ENCODE measurements around the gene DAO.

DAO gene

GRCh38 chr12:108852674-108853309 lies 27.1 kb upstream of the DAO start:
- WGBS (ENCODE audit: extremely low coverage, insufficient coverage, low lambda C conversion rate) = no CpG with 5 or more reads among the region's 16 CpGs
- Histone ChIP-seq H3K79me2 (ENCODE audit: control insufficient read depth, insufficient read depth, low read length) (peaks cover 15% of the 10 kb centered on the region), H3K27ac (ENCODE audit: low read depth, low read length) (no peak overlapping the region), H3K27me3 (ENCODE audit: insufficient read depth, low read length, poor library complexity) (no peaks in the 10 kb centered on the region), H3K36me3 (ENCODE audit: control insufficient read depth, insufficient read depth, low read length) (peaks cover 2% of the 10 kb centered on the region), H2BK5ac (ENCODE audit: low read length) (no peak overlapping the region), H3K4me1 (ENCODE audit: control insufficient read depth, low read depth, low read length) (peaks cover 3% of the 10 kb centered on the region), H4K8ac (ENCODE audit: low read depth, low read length) (no peak overlapping the region), H3K79me1 (ENCODE audit: low read length) (peaks cover 18% of the 10 kb centered on the region), H2BK15ac (replicated peaks; ENCODE audit: low read depth) (no peak overlapping the region), H3K4ac (ENCODE audit: low read depth, low read length) (no peak overlapping the region), H2BK120ac (ENCODE audit: low read depth, low read length) (no peak overlapping the region), H3K9ac (ENCODE audit: low read length) (no peak overlapping the region), H3K23ac (ENCODE audit: low read length) (no peak overlapping the region), H2AK5ac (ENCODE audit: low read length) (no peak overlapping the region), H4K5ac (ENCODE audit: low read length) (no peak overlapping the region), H3K18ac (ENCODE audit: low read length) (no peak overlapping the region), H3K56ac (ENCODE audit: low read length) (peak overlapping the region; percentile 30), H3K4me3 (ENCODE audit: low read length) (no peak overlapping the region), H3K4me2 (ENCODE audit: low read length) (no peak overlapping the region)
- DNase-seq = no peak

DNA sequence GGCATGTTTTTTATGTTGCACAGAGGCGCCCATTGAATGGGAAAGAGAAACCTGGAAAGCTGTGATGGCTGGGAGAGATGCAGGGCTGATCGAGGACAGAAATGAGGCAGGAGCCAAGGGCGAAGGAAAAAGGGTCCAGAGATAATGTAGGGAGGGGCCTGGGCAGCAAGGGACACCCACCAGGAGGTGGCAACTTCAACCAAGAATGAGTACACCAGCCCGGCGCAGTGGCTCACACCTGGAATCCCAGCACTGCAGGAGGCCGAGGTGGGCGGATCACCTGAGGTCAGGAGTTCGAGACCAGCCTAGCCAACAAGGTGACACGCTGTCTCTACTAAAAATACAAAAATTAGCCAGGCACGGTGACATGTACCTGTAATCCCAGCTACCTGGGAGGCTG lies 26.5 kb upstream of the DAO start:
- Histone ChIP-seq H3K36me3 (ENCODE audit: control insufficient read depth, insufficient read depth, low read length) (no peaks in the 10 kb centered on the region), H3K4ac (ENCODE audit: low read depth, low read length) (no peak overlapping the region)
- whole genome bisulfite sequencing (ENCODE audit: extremely low coverage, insufficient coverage, low lambda C conversion rate) = no CpG with 5 or more reads among the region's 10 CpGs

DNA sequence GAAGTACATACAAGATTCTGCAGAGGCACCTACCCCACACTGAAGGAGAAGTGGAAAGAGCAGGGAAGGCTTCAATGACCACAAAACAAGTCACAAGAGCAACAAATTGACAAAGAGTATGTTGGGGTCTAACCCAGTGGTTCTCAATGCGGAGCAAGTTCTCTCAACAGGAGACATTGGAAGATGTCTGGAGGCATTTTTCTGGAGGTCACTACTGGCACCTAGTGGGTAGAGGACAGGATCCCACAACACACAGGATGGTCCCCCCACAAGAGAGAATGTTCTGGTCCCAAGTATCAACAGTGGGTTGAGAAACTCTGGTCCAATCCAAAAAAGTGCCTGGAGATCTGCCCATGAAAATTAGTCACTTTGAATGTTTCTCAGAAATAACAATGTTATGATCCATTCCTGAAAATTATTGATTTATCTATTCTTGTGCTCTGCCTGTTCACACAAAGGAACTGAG lies 25.9 kb upstream of the DAO start:
- no peak overlapping the region for H3K9ac ChIP-seq (ENCODE audit: low read length)
- no peak overlapping the region for H3K4ac ChIP-seq (ENCODE audit: low read depth, low read length)
- H3K79me2 ChIP-seq (ENCODE audit: control insufficient read depth, insufficient read depth, low read length) = peaks cover 15% of the 10 kb centered on the region
- no peak overlapping the region for H2AK5ac ChIP-seq (ENCODE audit: low read length)
- H2BK5ac ChIP-seq (ENCODE audit: low read length) = no peak overlapping the region
- H4K5ac ChIP-seq (ENCODE audit: low read length) = no peak overlapping the region
- H3K27ac ChIP-seq (ENCODE audit: low read depth, low read length) = no peak overlapping the region
- no peak overlapping the region for H3K23ac ChIP-seq (ENCODE audit: low read length)
- no peak overlapping the region for H4K8ac ChIP-seq (ENCODE audit: low read depth, low read length)
- no peak overlapping the region for H3K18ac ChIP-seq (ENCODE audit: low read length)
- no CpG with 5 or more reads among the region's 1 CpG for WGBS (ENCODE audit: extremely low coverage, insufficient coverage, low lambda C conversion rate)
- H3K4me1 ChIP-seq (ENCODE audit: control insufficient read depth, low read depth, low read length) = peaks cover 5% of the 10 kb centered on the region
- no peaks in the 10 kb centered on the region for H3K36me3 ChIP-seq (ENCODE audit: control insufficient read depth, insufficient read depth, low read length)
- H2BK15ac ChIP-seq (replicated peaks; ENCODE audit: low read depth) = no peak overlapping the region
- no peaks in the 10 kb centered on the region for H3K27me3 ChIP-seq (ENCODE audit: insufficient read depth, low read length, poor library complexity)
- H3K4me3 ChIP-seq (ENCODE audit: low read length) = no peak overlapping the region
- H2BK120ac ChIP-seq (ENCODE audit: low read depth, low read length) = no peak overlapping the region
- no peak overlapping the region for H3K56ac ChIP-seq (ENCODE audit: low read length)
- H3K4me2 ChIP-seq (ENCODE audit: low read length) = no peak overlapping the region
- peak; percentile 49 for DNase-seq
- peaks cover 18% of the 10 kb centered on the region for H3K79me1 ChIP-seq (ENCODE audit: low read length)

More for the DNA sequence above, 26.5 kb upstream of the DAO start:
- no peak for DNase-seq
- Histone ChIP-seq H3K4me3 (ENCODE audit: low read length) (no peak overlapping the region), H2BK15ac (replicated peaks; ENCODE audit: low read depth) (no peak overlapping the region), H3K79me1 (ENCODE audit: low read length) (peaks cover 18% of the 10 kb centered on the region), H3K79me2 (ENCODE audit: control insufficient read depth, insufficient read depth, low read length) (peaks cover 15% of the 10 kb centered on the region), H2BK120ac (ENCODE audit: low read depth, low read length) (no peak overlapping the region), H3K4me1 (ENCODE audit: control insufficient read depth, low read depth, low read length) (peaks cover 3% of the 10 kb centered on the region), H3K27me3 (ENCODE audit: insufficient read depth, low read length, poor library complexity) (no peaks in the 10 kb centered on the region), H4K8ac (ENCODE audit: low read depth, low read length) (no peak overlapping the region), H3K18ac (ENCODE audit: low read length) (no peak overlapping the region), H2BK5ac (ENCODE audit: low read length) (no peak overlapping the region), H3K56ac (ENCODE audit: low read length) (no peak overlapping the region), H3K4me2 (ENCODE audit: low read length) (no peak overlapping the region), H3K9ac (ENCODE audit: low read length) (no peak overlapping the region), H3K23ac (ENCODE audit: low read length) (no peak overlapping the region), H2AK5ac (ENCODE audit: low read length) (no peak overlapping the region), H4K5ac (ENCODE audit: low read length) (no peak overlapping the region), H3K27ac (ENCODE audit: low read depth, low read length) (no peak overlapping the region)

- no peaks in the 10 kb centered on the region for H3K27me3 ChIP-seq (ENCODE audit: insufficient read depth, low read length, poor library complexity)
- H2BK5ac ChIP-seq (ENCODE audit: low read length) = no peak overlapping the region
- H3K27ac ChIP-seq (ENCODE audit: low read depth, low read length) = no peak overlapping the region
Measured at GRCh38 chr12:108854451-108855283, 25.2 kb upstream of the DAO start.

DNA sequence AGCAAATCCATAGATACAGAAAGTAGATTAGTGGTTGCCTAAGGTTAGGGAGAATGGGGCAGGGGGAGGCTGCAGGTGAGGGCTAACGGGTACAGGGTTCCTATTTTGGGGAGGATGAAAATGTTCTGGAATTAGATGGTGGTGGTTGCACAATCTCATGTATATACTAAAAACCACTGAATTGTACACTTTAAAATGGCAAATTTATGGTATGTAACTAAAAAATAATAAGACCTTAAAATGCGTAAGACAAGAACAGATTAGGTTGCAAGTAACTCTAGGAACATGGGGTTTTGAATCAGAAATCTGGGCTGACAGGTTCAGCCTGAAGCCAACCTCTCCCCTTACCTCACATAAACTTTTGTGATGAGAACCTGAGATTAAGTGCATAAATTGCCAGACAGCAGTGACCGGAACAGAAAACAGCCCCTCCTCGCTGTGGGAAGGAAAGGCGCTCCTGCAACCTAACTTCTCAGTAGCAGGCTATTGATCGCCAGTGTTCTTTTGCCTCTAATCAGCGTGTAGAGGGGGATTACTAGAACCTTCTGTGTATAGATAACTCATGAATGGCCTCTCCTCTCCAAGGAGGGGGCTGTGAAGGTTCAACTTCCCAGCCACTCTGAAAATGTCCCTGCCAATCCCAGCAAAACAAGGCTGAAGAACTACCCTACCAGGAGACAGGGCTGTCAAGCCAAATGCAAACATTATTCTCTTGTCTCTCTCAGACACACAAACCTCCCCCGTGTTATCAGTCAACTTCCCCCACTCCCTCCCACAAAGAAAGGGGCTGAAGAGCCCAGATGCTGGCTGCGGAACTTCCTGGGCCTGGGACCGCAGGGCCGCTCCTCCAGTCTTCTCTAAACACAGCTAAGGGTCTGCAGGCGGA lies 24.4 kb upstream of the DAO start:
- peaks cover 15% of the 10 kb centered on the region for H3K79me2 ChIP-seq (ENCODE audit: control insufficient read depth, insufficient read depth, low read length)
- H3K27ac ChIP-seq (ENCODE audit: low read depth, low read length) = peak overlapping the region; percentile 34
- H3K56ac ChIP-seq (ENCODE audit: low read length) = peak overlapping the region; percentile 98
- H3K9ac ChIP-seq (ENCODE audit: low read length) = peak overlapping the region; percentile 96
- no peak overlapping the region for H3K4ac ChIP-seq (ENCODE audit: low read depth, low read length)
- no peak overlapping the region for H3K4me3 ChIP-seq (ENCODE audit: low read length)
- peak overlapping the region; percentile 0 for H3K18ac ChIP-seq (ENCODE audit: low read length)
- H3K23ac ChIP-seq (ENCODE audit: low read length) = peak overlapping the region; percentile 11
- H3K79me1 ChIP-seq (ENCODE audit: low read length) = peaks cover 18% of the 10 kb centered on the region
- peak; percentile 59 for DNase-seq
- no peaks in the 10 kb centered on the region for H3K27me3 ChIP-seq (ENCODE audit: insufficient read depth, low read length, poor library complexity)
- no peak overlapping the region for H2BK15ac ChIP-seq (replicated peaks; ENCODE audit: low read depth)
- no CpG with 5 or more reads among the region's 12 CpGs for WGBS (ENCODE audit: extremely low coverage, insufficient coverage, low lambda C conversion rate)
- H3K36me3 ChIP-seq (ENCODE audit: control insufficient read depth, insufficient read depth, low read length) = no peaks in the 10 kb centered on the region
- no peak overlapping the region for H2BK5ac ChIP-seq (ENCODE audit: low read length)
- H2AK5ac ChIP-seq (ENCODE audit: low read length) = no peak overlapping the region
- H4K5ac ChIP-seq (ENCODE audit: low read length) = no peak overlapping the region
- H4K8ac ChIP-seq (ENCODE audit: low read depth, low read length) = no peak overlapping the region
- peak overlapping the region; percentile 50 for H3K4me2 ChIP-seq (ENCODE audit: low read length)
- no peak overlapping the region for H2BK120ac ChIP-seq (ENCODE audit: low read depth, low read length)
- peaks cover 5% of the 10 kb centered on the region for H3K4me1 ChIP-seq (ENCODE audit: control insufficient read depth, low read depth, low read length)

More at GRCh38 chr12:108854451-108855283, 25.2 kb upstream of the DAO start:
- Histone ChIP-seq H3K18ac (ENCODE audit: low read length) (no peak overlapping the region), H2BK120ac (ENCODE audit: low read depth, low read length) (no peak overlapping the region), H3K79me2 (ENCODE audit: control insufficient read depth, insufficient read depth, low read length) (peaks cover 15% of the 10 kb centered on the region), H2BK15ac (replicated peaks; ENCODE audit: low read depth) (no peak overlapping the region), H3K36me3 (ENCODE audit: control insufficient read depth, insufficient read depth, low read length) (no peaks in the 10 kb centered on the region), H4K8ac (ENCODE audit: low read depth, low read length) (no peak overlapping the region), H3K4me2 (ENCODE audit: low read length) (no peak overlapping the region), H3K56ac (ENCODE audit: low read length) (no peak overlapping the region), H3K4me1 (ENCODE audit: control insufficient read depth, low read depth, low read length) (peaks cover 5% of the 10 kb centered on the region), H3K4me3 (ENCODE audit: low read length) (no peak overlapping the region), H3K23ac (ENCODE audit: low read length) (peak overlapping the region; percentile 50), H2AK5ac (ENCODE audit: low read length) (no peak overlapping the region), H3K4ac (ENCODE audit: low read depth, low read length) (no peak overlapping the region), H3K9ac (ENCODE audit: low read length) (no peak overlapping the region), H4K5ac (ENCODE audit: low read length) (no peak overlapping the region), H3K79me1 (ENCODE audit: low read length) (peaks cover 18% of the 10 kb centered on the region)
- DNase-seq = no peak
- no CpG with 5 or more reads among the region's 13 CpGs for WGBS (ENCODE audit: extremely low coverage, insufficient coverage, low lambda C conversion rate)
